H7 (cell line): Measurements from ENCODE around the gene DCAF6. TPM values are rescaled to one million over a fixed set of nuclear protein-coding genes. Genes with fewer than 3 reads are reported as not detected.

Experiments used
- DNase-seq: peaks from one replicate; pipeline ENCODE4 v3.0.0; 2012
- H3K27me3 ChIP-seq: 2 replicates; pipeline ENCODE4 v1.6.0; 2011; ENCODE audit warnings: mild to moderate bottlenecking, low read length; ENCODE audit not compliant: control insufficient read depth, insufficient read depth
- H3K36me3 ChIP-seq: replicated peaks from 2 replicates; pipeline ENCODE4 v1.5.1; 2011; ENCODE audit warnings: low read length; ENCODE audit not compliant: control insufficient read depth, insufficient read depth
- H3K4me3 ChIP-seq: 2 replicates; pipeline ENCODE4 v1.5.1; 2011; ENCODE audit warnings: low read depth, mild to moderate bottlenecking, control low read depth, low read length, moderate library complexity; ENCODE audit not compliant: insufficient read depth
- total RNA-seq: library from RNA; depleted of rRNA; stranded (reverse); fragments of >200 nt; shearing (Covaris generic); gene quantifications from 2 replicates; pipeline ENCODE4 v1.2.3, GENCODE V29; 2014

DCAF6 gene
- total RNA-seq, 1 experiment from 2014 or later, result 13.5 TPM

GRCh38 chr1:167933788-167934187 is 2.7 kb upstream of the DCAF6 start:
- no peaks in the 10 kb centered on the region for H3K36me3 ChIP-seq
- H3K4me3 ChIP-seq, result no peak overlapping the region
- DNase-seq, result no peak
- H3K27me3 ChIP-seq, result no peaks in the 10 kb centered on the region

GRCh38 chr1:167934426-167935215 is 1.9 kb upstream of the DCAF6 start:
- Histone ChIP-seq H3K4me3 (peak overlapping the region; percentile 96), H3K27me3 (no peaks in the 10 kb centered on the region), H3K36me3 (no peaks in the 10 kb centered on the region)
- DNase-seq, result no peak

DNA sequence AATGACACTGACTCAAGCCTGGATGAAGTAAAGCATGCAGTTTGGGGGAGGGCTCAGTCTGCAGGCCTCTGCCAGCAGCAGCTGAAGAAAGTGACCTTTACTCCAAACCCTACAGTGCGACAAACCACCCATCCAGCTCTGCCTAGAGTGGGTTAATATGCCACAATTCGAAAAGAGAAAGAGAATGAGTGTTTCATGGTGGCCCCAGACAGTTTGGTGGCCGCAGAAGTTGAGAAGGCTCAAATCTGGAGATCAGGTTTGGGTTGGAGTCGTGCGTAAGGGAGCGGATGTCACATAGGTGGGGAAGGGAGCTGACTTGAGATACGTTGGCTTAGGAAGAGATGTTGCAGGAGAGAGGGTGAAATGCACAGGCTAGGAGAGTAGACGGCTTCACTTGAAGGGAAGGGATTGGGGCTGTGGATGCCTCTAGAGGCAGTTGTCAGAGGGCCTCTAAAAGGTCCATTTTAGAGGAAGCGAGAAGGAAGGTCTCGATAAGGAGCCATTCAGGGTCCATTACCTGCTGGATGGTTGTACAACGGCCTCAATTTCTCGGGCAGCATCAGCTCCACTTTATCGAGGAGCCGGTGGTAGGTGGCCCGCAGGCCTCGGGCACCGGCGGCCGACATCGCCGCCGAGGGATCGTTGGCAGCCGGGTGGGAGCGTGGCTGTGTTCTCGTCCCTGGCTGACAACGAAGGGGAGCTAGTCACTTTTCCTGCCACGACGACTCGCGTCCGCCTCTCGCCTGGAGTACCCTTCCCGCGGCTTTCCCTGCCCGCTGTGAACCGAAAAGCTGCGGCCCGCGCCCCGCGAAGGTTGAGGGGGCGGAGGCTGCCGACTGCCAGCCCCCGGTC is 1.0 kb upstream of the DCAF6 start:
- peak; percentile 33 for DNase-seq
- H3K4me3 ChIP-seq, result peak overlapping the region; percentile 96
- H3K36me3 ChIP-seq, result no peaks in the 10 kb centered on the region
- no peaks in the 10 kb centered on the region for H3K27me3 ChIP-seq

GRCh38 chr1:167936930-167937708 is 636 bp downstream of the DCAF6 start, which contains the start of gene MPC2:
Gene MPC2 (minus strand): TSS chr1:167937072. CDS start chr1:167935841, 1,231 bp downstream.
- no peaks in the 10 kb centered on the region for H3K36me3 ChIP-seq
- H3K27me3 ChIP-seq, result no peaks in the 10 kb centered on the region
- H3K4me3 ChIP-seq, result peak within 1 kb of the TSS; percentile 96
- peak; percentile 80 for DNase-seq

DNA sequence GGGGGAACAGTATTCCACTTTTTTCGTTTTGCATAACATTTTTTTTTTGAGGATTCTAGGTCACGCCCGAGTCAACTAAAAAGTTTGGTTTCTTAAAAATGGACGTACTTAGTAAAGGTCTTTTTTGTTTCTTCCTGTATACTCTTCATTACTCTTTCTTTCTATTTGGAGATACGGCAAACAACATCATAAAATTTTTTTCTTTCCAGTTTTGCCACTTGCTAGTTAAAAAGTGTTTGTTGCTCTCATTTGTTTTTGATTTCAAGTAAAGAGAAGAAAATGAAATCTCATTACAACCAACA is 1.2 kb downstream of the DCAF6 start:
- no peaks in the 10 kb centered on the region for H3K27me3 ChIP-seq
- H3K36me3 ChIP-seq, result no peaks in the 10 kb centered on the region
- peak overlapping the region; percentile 96 for H3K4me3 ChIP-seq
- DNase-seq, result no peak

GRCh38 chr1:167938080-167938636 is 1.7 kb downstream of the DCAF6 start:
- DNase-seq, result no peak
- peak overlapping the region; percentile 96 for H3K4me3 ChIP-seq
- H3K36me3 ChIP-seq, result no peaks in the 10 kb centered on the region
- no peaks in the 10 kb centered on the region for H3K27me3 ChIP-seq

DNA sequence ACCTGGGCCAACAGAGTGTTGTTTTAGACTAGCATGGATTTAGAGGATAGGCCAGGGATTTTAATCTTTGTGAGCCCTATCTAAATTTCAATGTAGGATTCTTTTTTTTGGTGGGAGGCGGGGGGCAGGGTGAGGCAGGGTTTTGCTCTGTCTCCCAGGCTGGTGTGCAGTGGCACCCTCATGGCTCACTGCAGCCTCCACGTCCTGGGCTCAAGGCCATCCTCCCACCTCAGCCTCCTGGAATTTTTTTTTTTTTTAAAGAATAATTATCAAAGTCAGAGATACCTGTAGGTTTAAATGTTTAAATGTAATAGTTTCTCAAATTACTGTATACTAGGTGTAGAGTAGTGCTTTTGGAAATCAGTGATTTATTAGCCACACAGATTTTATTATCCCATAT is 3.8 kb downstream of the DCAF6 start:
- Histone ChIP-seq H3K36me3 (no peaks in the 10 kb centered on the region), H3K4me3 (no peak overlapping the region), H3K27me3 (no peaks in the 10 kb centered on the region)
- DNase-seq, result no peak

DNA sequence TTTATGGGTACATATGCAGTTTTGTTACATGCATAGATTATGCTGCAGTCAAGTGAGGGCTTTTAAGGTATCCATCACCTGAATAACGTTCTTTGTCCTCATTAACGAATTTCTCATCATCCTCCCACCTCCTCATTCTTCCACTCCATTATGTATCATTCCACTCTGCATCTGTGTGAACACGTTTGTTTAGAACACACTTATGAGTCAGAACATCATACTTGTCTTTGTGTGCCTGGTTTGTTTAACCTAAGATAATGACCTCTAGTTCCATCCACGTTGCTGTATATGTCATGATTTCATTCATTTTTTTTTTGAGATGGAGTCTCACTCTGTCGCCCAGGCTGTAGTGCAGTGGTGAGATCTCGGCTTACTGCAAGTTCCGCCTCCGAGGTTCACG is 7.1 kb downstream of the DCAF6 start:
- Histone ChIP-seq H3K27me3 (no peaks in the 10 kb centered on the region), H3K36me3 (no peaks in the 10 kb centered on the region), H3K4me3 (no peak overlapping the region)
- DNase-seq, result no peak

- Histone ChIP-seq H3K27me3 (no peaks in the 10 kb centered on the region), H3K4me3 (no peak overlapping the region), H3K36me3 (no peaks in the 10 kb centered on the region; the same call in 1 of the 2 replicates)
- DNase-seq, result no peak
Measured at GRCh38 chr1:167947733-167948132, 11.2 kb downstream of the DCAF6 start.

DNA sequence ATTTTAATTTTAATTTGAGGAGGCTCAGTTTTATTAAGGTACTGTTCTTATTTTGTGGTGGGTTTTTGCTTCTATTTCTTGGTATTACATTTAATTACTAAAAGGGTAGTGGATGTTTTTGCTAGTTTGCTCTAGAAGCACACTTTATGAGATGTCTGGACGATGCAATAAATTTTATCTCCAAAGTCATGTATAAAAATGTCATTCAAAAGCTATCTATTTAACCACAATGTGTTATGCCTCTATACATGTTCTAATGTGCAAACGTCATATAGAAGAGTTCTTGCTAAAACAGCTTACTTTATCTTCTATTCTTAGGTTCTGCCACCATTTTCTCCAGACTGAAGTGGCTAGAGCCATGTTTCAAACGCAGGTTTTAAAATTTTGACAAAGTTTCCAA is 13.3 kb downstream of the DCAF6 start:
- H3K4me3 ChIP-seq, result no peak overlapping the region
- no peaks in the 10 kb centered on the region; the same call in none of the 2 replicates for H3K36me3 ChIP-seq
- no peaks in the 10 kb centered on the region for H3K27me3 ChIP-seq
- DNase-seq, result no peak

DNA sequence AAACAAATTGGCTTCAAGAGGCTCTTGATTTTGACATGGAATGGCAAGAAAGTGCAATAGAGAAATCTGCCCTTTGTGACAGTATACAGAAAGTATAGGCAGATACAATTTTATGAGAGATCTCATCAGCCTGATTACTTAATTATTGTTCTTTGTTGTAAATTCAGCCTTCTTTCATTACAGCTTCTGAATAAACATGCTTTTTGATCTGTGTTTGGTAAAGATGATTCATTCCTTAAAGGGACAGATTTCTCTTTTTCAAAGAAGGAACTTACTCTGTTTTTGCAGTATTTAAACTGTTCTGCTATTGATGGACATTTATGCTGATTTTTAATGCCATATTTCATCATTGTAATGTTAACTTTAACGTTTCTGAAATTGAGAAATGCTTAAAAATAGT is 14.1 kb downstream of the DCAF6 start:
- no peak overlapping the region for H3K4me3 ChIP-seq
- H3K36me3 ChIP-seq, result no peaks in the 10 kb centered on the region; the same call in none of the 2 replicates
- no peak for DNase-seq

GRCh38 chr1:167955915-167956314 is 19.4 kb downstream of the DCAF6 start:
- Histone ChIP-seq H3K36me3 (no peaks in the 10 kb centered on the region; the same call in none of the 2 replicates), H3K4me3 (no peak overlapping the region), H3K27me3 (no peaks in the 10 kb centered on the region)
- no peak for DNase-seq

More for the DNA sequence above, 14.1 kb downstream of the DCAF6 start:
- H3K27me3 ChIP-seq, result no peaks in the 10 kb centered on the region

- no peak for DNase-seq
- Histone ChIP-seq H3K4me3 (no peak overlapping the region), H3K27me3 (no peaks in the 10 kb centered on the region), H3K36me3 (no peaks in the 10 kb centered on the region; the same call in none of the 2 replicates)
Measured at GRCh38 chr1:167957710-167958109, 21.2 kb downstream of the DCAF6 start.

GRCh38 chr1:167964646-167965045 is 28.2 kb downstream of the DCAF6 start:
- peaks cover 1% of the 10 kb centered on the region; the same call in 1 of the 2 replicates for H3K36me3 ChIP-seq
- DNase-seq, result no peak
- no peaks in the 10 kb centered on the region for H3K27me3 ChIP-seq
- H3K4me3 ChIP-seq, result no peak overlapping the region
